ENCODE data around the gene CRY2.

CRY2 gene

GRCh38 chr11:45857961-45858474, 10.7 kb downstream of the CRY2 start:
- peak; percentile 12 for DNase-seq (ENCODE audit: low read depth)
- no peak for TF ChIP-seq CTCF (IDR thresholded peaks at IDR 0.05; ENCODE audit: insufficient read depth, low read depth, low read length, missing control alignments)
- H3K4me3 ChIP-seq (ENCODE audit: low read length) = no peak overlapping the region

GRCh38 chr11:45858751-45859398, 11.6 kb downstream of the CRY2 start:
- no peak for TF ChIP-seq CTCF (IDR thresholded peaks at IDR 0.05; ENCODE audit: insufficient read depth, low read depth, low read length, missing control alignments)
- DNase-seq (ENCODE audit: low read depth) = no peak
- no peak overlapping the region for H3K4me3 ChIP-seq (ENCODE audit: low read length)

- H3K4me3 ChIP-seq (ENCODE audit: low read length) = no peak overlapping the region
- TF ChIP-seq CTCF (IDR thresholded peaks at IDR 0.05; ENCODE audit: insufficient read depth, low read depth, low read length, missing control alignments) = no peak
- DNase-seq (ENCODE audit: low read depth) = peak; percentile 90
Observed at GRCh38 chr11:45859661-45860140, 12.4 kb downstream of the CRY2 start.

- TF ChIP-seq CTCF (IDR thresholded peaks at IDR 0.05; ENCODE audit: insufficient read depth, low read depth, low read length, missing control alignments) = no peak
- DNase-seq (ENCODE audit: low read depth) = no peak
- H3K4me3 ChIP-seq (ENCODE audit: low read length) = no peak overlapping the region
Observed at GRCh38 chr11:45860348-45860747, 13.1 kb downstream of the CRY2 start.

GRCh38 chr11:45860764-45861510, 13.7 kb downstream of the CRY2 start:
- H3K4me3 ChIP-seq (ENCODE audit: low read length) = no peak overlapping the region
- no peak for TF ChIP-seq CTCF (IDR thresholded peaks at IDR 0.05; ENCODE audit: insufficient read depth, low read depth, low read length, missing control alignments)
- DNase-seq (ENCODE audit: low read depth) = no peak

GRCh38 chr11:45864041-45864440, 16.8 kb downstream of the CRY2 start:
- no peak for DNase-seq (ENCODE audit: low read depth)
- no peak overlapping the region for H3K4me3 ChIP-seq (ENCODE audit: low read length)
- TF ChIP-seq CTCF (IDR thresholded peaks at IDR 0.05; ENCODE audit: insufficient read depth, low read depth, low read length, missing control alignments) = no peak

Data from epithelial cell of esophagus (primary cell).